Measurements from ENCODE around the gene ATG2B. TPM values are rescaled to one million over a fixed set of nuclear protein-coding genes. Genes with fewer than 3 reads are reported as not detected.
A peak's percentile ranks its signal among the peaks of the same experiment; 100 is the strongest.
"Not testable (repeated sequence)": the region's sequence is repeated elsewhere in the genome, so short reads cannot be mapped to it uniquely, and the experiment has no call there.

The ATG2B gene
- total and polyA plus RNA-seq, 8 donors: 19.5 to 44.1 (median 32.6) TPM

GRCh38 chr14:96245710-96246538 is 117.2 kb downstream of the ATG2B start:
- intact Hi-C loops (cut with DNase I): no loop called here
- Histone ChIP-seq H3K4me1 (no peaks in the 10 kb centered on the region), H3K4me3 (no peak overlapping the region), H3K27ac (no peak overlapping the region), H3K9me3 (no peaks in the 10 kb centered on the region), H3K36me3 (no peaks in the 10 kb centered on the region), H3K27me3 (no peaks in the 10 kb centered on the region)
- ATAC-seq (no peak), DNase-seq (peak in 1 of 4 donors; percentile 4)
- TF ChIP-seq CTCF (IDR thresholded peaks at IDR 0.05): no peak

GRCh38 chr14:96245074-96245473 is 118.1 kb downstream of the ATG2B start:
- H3K36me3 ChIP-seq; H3K4me1 ChIP-seq; H3K27ac ChIP-seq; intact Hi-C loops (cut with DNase I); DNase-seq; H3K4me3 ChIP-seq; ATAC-seq; H3K27me3 ChIP-seq; H3K9me3 ChIP-seq: not testable (repeated sequence)

GRCh38 chr14:96243785-96244184 is 119.4 kb downstream of the ATG2B start:
- Histone ChIP-seq H3K27me3 (no peaks in the 10 kb centered on the region), H3K27ac (no peak overlapping the region), H3K4me3 (no peak overlapping the region), H3K4me1 (no peaks in the 10 kb centered on the region), H3K36me3 (no peaks in the 10 kb centered on the region), H3K9me3 (no peaks in the 10 kb centered on the region)
- ATAC-seq (no peak), DNase-seq (peak in 3 of 4 donors; percentile 10 to 74 (median 74))
- TF ChIP-seq CTCF (IDR thresholded peaks at IDR 0.05): no peak
- intact Hi-C loops (cut with DNase I): no loop called here

GRCh38 chr14:96242126-96242525 is 121.0 kb downstream of the ATG2B start:
- Histone ChIP-seq H3K4me1 (no peaks in the 10 kb centered on the region), H3K27ac (no peak overlapping the region), H3K27me3 (no peaks in the 10 kb centered on the region), H3K36me3 (no peaks in the 10 kb centered on the region), H3K9me3 (no peaks in the 10 kb centered on the region), H3K4me3 (no peak overlapping the region)
- intact Hi-C loops (cut with DNase I): no loop called here
- DNase-seq (no peak), ATAC-seq (no peak)
- TF ChIP-seq CTCF (IDR thresholded peaks at IDR 0.05): no peak

GRCh38 chr14:96240641-96241040 is 122.5 kb downstream of the ATG2B start:
- DNase-seq: no peak

More at GRCh38 chr14:96240641-96241040, 122.5 kb downstream of the ATG2B start:
- no peaks in the 10 kb centered on the region for H3K4me1 ChIP-seq
- no peaks in the 10 kb centered on the region for H3K27me3 ChIP-seq
- no peak for TF ChIP-seq CTCF (IDR thresholded peaks at IDR 0.05)
- H3K27ac ChIP-seq: no peak overlapping the region
- no peak overlapping the region for H3K4me3 ChIP-seq
- H3K9me3 ChIP-seq: no peaks in the 10 kb centered on the region
- no peak for ATAC-seq
- H3K36me3 ChIP-seq: no peaks in the 10 kb centered on the region
- intact Hi-C loops (cut with DNase I): no loop called here

Data from left lung (tissue), 10 donors.